OCI-LY7 (cell line): ENCODE results near the gene KREMEN2. TPM values are rescaled to one million over a fixed set of nuclear protein-coding genes. Genes with fewer than 3 reads are reported as not detected.

Source experiments
- BruUV-seq: library from RNA; stranded (reverse); fragments of 400-500 nt; replicated peaks from 2 replicates; lab custom pipeline; 2021; lab: Mats Ljungman, UMichigan
- CTCF ChIA-PET: fragments of 300-600 bp; sonication (Branson Sonifier 250); formaldehyde crosslinking; loops from one replicate; lab custom pipeline; 2022; ENCODE audit warnings: antibody characterized with exemption; ENCODE audit not compliant: unreplicated experiment; lab: Charles Lee
- POLR2A ChIA-PET: fragments of 300-600 bp; sonication (Branson Sonifier 250); formaldehyde crosslinking; loops from one replicate; lab custom pipeline; 2022; ENCODE audit warnings: antibody characterized with exemption; lab: Charles Lee
- DNase-seq: peaks from one replicate; pipeline ENCODE4 v3.0.0-alpha.2; 2015; ENCODE audit warnings: low spot score
- H2AFZ ChIP-seq: fragments of 200-600 bp; sonication (generic), shearing (Covaris generic); 2 replicates; pipeline ENCODE4 v1.6.1; 2014; ENCODE audit warnings: mild to moderate bottlenecking, antibody characterized with exemption, low read length, moderate library complexity
- H3K27ac ChIP-seq: fragments of 200-600 bp; sonication (generic); 2 replicates; pipeline ENCODE4 v1.5.1; 2014; ENCODE audit warnings: mixed run types, low read depth, mild to moderate bottlenecking, moderate library complexity, low read length, inconsistent platforms; ENCODE audit not compliant: poor library complexity, severe bottlenecking
- H3K36me3 ChIP-seq: fragments of 200-600 bp; sonication (generic); 2 replicates; pipeline ENCODE4 v1.6.1; 2014; ENCODE audit warnings: mild to moderate bottlenecking, antibody characterized with exemption, low read length, moderate library complexity, mixed read lengths; ENCODE audit not compliant: insufficient read depth
- H3K4me1 ChIP-seq: fragments of 200-600 bp; sonication (generic); 2 replicates; pipeline ENCODE4 v1.5.1; 2014; ENCODE audit warnings: mild to moderate bottlenecking, low read length; ENCODE audit not compliant: insufficient read depth, poor library complexity, severe bottlenecking
- H3K4me2 ChIP-seq: fragments of 200-600 bp; sonication (generic); 2 replicates; pipeline ENCODE4 v1.6.1; 2014; ENCODE audit warnings: mild to moderate bottlenecking, low read length
- H3K4me3 ChIP-seq: fragments of 200-600 bp; sonication (generic); 2 replicates; pipeline ENCODE4 v1.5.1; 2014; ENCODE audit warnings: mild to moderate bottlenecking, low read depth, low read length; ENCODE audit not compliant: poor library complexity, severe bottlenecking
- H3K79me2 ChIP-seq: fragments of 200-600 bp; sonication (generic); 2 replicates; pipeline ENCODE4 v1.6.1; 2016; ENCODE audit warnings: low read depth, mild to moderate bottlenecking, low read length, moderate library complexity, mixed read lengths; ENCODE audit not compliant: insufficient read depth
- H3K9me2 ChIP-seq: fragments of 200-600 bp; sonication (generic); 2 replicates; pipeline ENCODE4 v1.6.1; 2016; ENCODE audit warnings: mild to moderate bottlenecking, low read length, mixed read lengths; ENCODE audit not compliant: insufficient read depth
- H3K9me3 ChIP-seq: fragments of 200-600 bp; sonication (generic); 2 replicates; pipeline ENCODE4 v1.6.1; 2014; ENCODE audit warnings: mild to moderate bottlenecking, mixed run types, low read length, mixed read lengths
- H4K20me1 ChIP-seq: fragments of 200-600 bp; sonication (generic); 2 replicates; pipeline ENCODE4 v1.6.1; 2014; ENCODE audit warnings: mild to moderate bottlenecking, antibody characterized with exemption, low read length, moderate library complexity, mixed read lengths; ENCODE audit not compliant: insufficient read depth
- EZH2phosphoT487 ChIP-seq: fragments of 200-600 bp; sonication (generic); IDR thresholded peaks from 2 replicates; pipeline ENCODE4 v1.6.1; 2018; ENCODE audit warnings: low read depth, borderline replicate concordance, mild to moderate bottlenecking, mixed run types, antibody characterized with exemption, low read length, moderate library complexity, mixed read lengths
- intact Hi-C: fragments of 100-400 bp; cut with micrococcal nuclease; formaldehyde crosslinking; loops from one replicate; pipeline ENCODE4 v1.10.0; 2022; ENCODE audit not compliant: unreplicated experiment
- total RNA-seq, 2 experiments: library from RNA; depleted of rRNA in 1 of 2; stranded (reverse); fragments of >200 nt in 1 of 2; shearing (Covaris generic) in 1 of 2; gene quantifications; 2 replicates each; pipeline ENCODE4 v1.2.3, GENCODE V29; 2014 to 2022
- TF ChIP-seq, protein P1 (sequence below): fragments of 200-600 bp; sonication (generic); conservative IDR thresholded peaks from 2 replicates; pipeline ENCODE4 v1.5.1; 2014; ENCODE audit warnings: mild to moderate bottlenecking, antibody characterized with exemption, low read length, moderate library complexity, mixed read lengths

Gene KREMEN2
- total RNA-seq, 2 experiments from 2014 or later: 0.09 TPM; not detected in 1

DNA sequence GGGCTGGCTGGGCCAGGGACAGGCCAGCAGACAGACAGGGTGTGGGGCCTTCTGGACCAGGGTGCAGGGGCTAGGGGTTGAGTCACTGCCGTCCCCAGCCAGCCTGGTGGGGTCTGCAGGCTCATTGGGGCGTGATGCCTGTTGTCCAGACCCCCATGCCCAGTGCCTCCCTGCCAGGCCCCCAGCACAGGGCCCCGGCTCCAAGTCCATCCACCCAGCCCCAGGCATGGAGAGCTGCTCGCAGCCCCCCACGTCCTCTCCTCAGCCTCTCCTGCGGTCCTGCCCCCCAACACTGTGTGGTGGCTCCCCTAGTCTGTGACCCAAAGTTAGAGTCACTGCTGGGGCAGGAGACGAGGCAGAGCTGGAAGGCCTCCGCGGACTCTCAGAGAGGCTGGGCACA is 23.2 kb downstream of the KREMEN2 start:
- ChIA-PET POLR2A (no interaction called here), CTCF (no interaction called here)
- no peak overlapping the region for H3K4me3 ChIP-seq
- intact Hi-C loops: no loop called here
- TF ChIP-seq EZH2phosphoT487: no peak
- TF ChIP-seq, protein P1, sequence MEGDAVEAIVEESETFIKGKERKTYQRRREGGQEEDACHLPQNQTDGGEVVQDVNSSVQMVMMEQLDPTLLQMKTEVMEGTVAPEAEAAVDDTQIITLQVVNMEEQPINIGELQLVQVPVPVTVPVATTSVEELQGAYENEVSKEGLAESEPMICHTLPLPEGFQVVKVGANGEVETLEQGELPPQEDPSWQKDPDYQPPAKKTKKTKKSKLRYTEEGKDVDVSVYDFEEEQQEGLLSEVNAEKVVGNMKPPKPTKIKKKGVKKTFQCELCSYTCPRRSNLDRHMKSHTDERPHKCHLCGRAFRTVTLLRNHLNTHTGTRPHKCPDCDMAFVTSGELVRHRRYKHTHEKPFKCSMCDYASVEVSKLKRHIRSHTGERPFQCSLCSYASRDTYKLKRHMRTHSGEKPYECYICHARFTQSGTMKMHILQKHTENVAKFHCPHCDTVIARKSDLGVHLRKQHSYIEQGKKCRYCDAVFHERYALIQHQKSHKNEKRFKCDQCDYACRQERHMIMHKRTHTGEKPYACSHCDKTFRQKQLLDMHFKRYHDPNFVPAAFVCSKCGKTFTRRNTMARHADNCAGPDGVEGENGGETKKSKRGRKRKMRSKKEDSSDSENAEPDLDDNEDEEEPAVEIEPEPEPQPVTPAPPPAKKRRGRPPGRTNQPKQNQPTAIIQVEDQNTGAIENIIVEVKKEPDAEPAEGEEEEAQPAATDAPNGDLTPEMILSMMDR: no peak
- no peaks in the 10 kb centered on the region for H3K9me3 ChIP-seq
- no peak overlapping the region for H2AFZ ChIP-seq
- peaks cover 19% of the 10 kb centered on the region for H3K4me1 ChIP-seq
- no peaks in the 10 kb centered on the region for H4K20me1 ChIP-seq
- no peaks in the 10 kb centered on the region for H3K79me2 ChIP-seq
- H3K4me2 ChIP-seq: no peak overlapping the region
- H3K36me3 ChIP-seq: no peaks in the 10 kb centered on the region
- no peak overlapping the region for H3K27ac ChIP-seq
- no peaks in the 10 kb centered on the region for H3K9me2 ChIP-seq
- no peak for DNase-seq
- no TSS peak for BruUV-seq

DNA sequence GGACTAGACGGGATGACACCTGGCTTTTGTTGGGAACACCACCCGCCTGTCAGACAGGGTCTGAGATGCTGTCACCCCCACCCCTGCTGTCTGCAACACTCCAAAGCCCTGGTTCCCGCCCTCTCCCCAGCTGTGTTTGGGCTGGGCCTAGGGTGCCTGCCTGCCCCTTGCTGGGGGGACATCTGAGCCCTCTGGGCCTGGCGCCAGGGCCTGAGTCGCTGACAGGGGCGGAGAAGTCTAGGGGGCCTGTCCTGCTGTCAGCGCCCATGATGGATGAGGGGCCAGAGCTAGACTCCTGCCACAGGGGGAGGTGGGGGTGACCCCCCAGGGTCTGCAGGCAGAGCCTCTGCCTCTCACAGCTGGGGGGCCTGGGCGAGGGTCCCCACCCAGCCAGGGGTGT is 23.8 kb downstream of the KREMEN2 start:
- H3K9me2 ChIP-seq: no peaks in the 10 kb centered on the region
- ChIA-PET POLR2A (no interaction called here), CTCF (no interaction called here)
- H3K79me2 ChIP-seq: no peaks in the 10 kb centered on the region
- H3K4me1 ChIP-seq: peaks cover 13% of the 10 kb centered on the region
- no peak for DNase-seq
- no peaks in the 10 kb centered on the region for H3K9me3 ChIP-seq
- H3K27ac ChIP-seq: no peak overlapping the region
- intact Hi-C loops: no loop called here
- TF ChIP-seq EZH2phosphoT487: no peak
- TF ChIP-seq, protein P1: no peak
- H2AFZ ChIP-seq: no peak overlapping the region
- no peak overlapping the region for H3K4me3 ChIP-seq
- no TSS peak for BruUV-seq
- H4K20me1 ChIP-seq: no peaks in the 10 kb centered on the region
- no peaks in the 10 kb centered on the region for H3K36me3 ChIP-seq
- H3K4me2 ChIP-seq: no peak overlapping the region

DNA sequence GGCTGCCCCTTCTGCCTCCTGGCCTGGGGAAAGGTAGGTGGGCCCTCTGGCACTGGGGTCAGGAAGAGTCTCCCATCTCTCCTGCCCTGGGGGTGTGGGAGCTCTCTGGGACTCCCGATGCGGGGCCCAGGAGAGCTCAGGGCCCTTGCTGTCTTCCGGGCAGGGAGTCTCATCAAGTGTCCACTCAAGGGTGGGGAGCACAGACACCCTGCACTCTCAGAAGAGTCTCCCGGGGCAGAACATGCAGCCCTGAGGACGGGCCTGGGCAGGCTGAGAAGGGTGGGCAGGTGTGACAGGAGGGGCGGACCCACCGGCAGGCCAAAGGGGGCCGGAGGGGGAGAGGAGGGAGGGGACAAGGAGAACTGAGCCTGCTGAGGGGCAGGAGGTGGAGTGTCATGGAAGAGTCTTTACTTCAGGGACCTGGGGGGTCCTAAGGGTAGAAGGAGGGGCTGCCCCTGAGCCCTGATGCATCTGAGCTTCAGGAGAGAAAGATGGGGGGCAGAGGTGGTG is 24.6 kb downstream of the KREMEN2 start:
- Histone ChIP-seq H3K4me2 (no peak overlapping the region), H3K36me3 (no peaks in the 10 kb centered on the region), H4K20me1 (no peaks in the 10 kb centered on the region), H3K9me3 (no peaks in the 10 kb centered on the region), H3K9me2 (no peaks in the 10 kb centered on the region), H3K79me2 (no peaks in the 10 kb centered on the region), H3K27ac (no peak overlapping the region), H3K4me3 (no peak overlapping the region), H2AFZ (no peak overlapping the region), H3K4me1 (peaks cover 6% of the 10 kb centered on the region)
- TF ChIP-seq, protein P1: no peak
- TF ChIP-seq EZH2phosphoT487: no peak
- CTCF ChIA-PET: no interaction called here
- intact Hi-C loops: no loop called here
- POLR2A ChIA-PET: no interaction called here
- no peak for DNase-seq
- no TSS peak for BruUV-seq
